Raji (cell line): ENCODE data around the gene DICER1.

ENCODE experiments used
- POLR2A ChIP-seq: IDR thresholded peaks from 2 replicates; pipeline ENCODE4 v1.6.1; 2011; ENCODE audit warnings: low read depth, low read length, control low read depth; ENCODE audit not compliant: insufficient read depth

The DICER1 gene

DNA sequence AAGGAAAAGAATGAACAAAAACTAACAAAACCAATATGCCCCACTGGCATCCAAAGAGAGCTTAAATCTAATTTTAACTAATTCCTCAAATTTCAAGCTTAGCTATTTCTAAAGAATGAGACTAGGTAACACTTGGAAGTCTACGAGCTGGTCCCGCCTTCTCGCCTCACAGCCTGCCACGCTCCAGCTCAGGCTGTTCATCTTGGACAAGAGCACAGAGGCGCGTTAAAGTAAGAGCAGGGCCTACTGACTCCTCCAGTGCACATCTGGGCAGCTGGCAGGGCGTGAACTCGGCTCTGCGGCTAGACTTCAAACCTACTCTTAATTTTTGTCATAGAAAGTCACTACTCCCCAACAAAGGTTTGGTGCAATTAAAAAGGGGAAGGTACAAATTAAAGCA, 64.6 kb downstream of the DICER1 start:
- TF ChIP-seq POLR2A: no peak

GRCh38 chr14:95091581-95091980, 65.7 kb downstream of the DICER1 start:
- no peak for TF ChIP-seq POLR2A

- no peak for TF ChIP-seq POLR2A
Measured at GRCh38 chr14:95088665-95089064, 68.7 kb downstream of the DICER1 start.

DNA sequence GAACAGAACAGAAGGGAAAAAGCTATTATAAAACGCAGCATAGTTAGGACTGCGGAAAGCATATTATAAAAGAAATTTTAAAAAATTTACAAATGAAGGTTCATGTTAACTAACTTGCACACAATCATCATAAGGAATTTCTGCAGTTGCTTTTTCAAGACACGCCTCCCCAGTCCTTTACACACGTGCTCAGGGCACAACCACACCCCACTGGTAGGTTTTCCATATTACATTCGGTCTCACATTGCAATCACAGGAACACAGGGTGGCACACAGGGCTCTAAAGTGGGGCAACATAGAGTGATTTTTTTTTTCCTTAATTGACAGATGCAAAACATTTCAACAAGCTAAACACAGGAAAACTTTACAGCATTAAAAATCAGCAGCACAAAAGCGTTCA, 69.7 kb downstream of the DICER1 start:
- no peak for TF ChIP-seq POLR2A

- no peak for TF ChIP-seq POLR2A
Measured at GRCh38 chr14:95085321-95085720, 72.0 kb downstream of the DICER1 start.

- no peak for TF ChIP-seq POLR2A
Measured at GRCh38 chr14:95078867-95079266, 78.5 kb downstream of the DICER1 start.

GRCh38 chr14:95077345-95077744, 80.0 kb downstream of the DICER1 start:
- TF ChIP-seq POLR2A: no peak

GRCh38 chr14:95075789-95076188, 81.5 kb downstream of the DICER1 start:
- TF ChIP-seq POLR2A: no peak

DNA sequence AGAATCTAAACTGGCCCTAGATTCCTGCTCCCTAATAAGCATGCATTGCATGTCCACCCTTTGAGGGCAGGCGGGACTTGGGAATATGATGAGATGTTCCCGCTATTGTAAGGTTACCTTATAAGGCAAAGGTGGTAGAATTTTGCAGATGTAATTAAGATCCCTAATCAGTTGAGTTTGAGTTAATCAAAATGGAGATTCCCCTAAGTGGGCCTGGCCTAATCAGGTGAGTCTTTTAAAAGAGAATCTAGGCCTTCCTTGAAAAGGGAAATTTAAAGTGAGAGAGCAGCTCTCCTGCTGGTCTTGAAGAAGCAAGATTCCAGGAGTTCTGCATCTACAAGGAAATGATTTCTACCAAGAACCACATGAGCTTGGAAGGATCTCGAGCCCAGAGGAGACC, 83.4 kb downstream of the DICER1 start:
- TF ChIP-seq POLR2A: no peak

DNA sequence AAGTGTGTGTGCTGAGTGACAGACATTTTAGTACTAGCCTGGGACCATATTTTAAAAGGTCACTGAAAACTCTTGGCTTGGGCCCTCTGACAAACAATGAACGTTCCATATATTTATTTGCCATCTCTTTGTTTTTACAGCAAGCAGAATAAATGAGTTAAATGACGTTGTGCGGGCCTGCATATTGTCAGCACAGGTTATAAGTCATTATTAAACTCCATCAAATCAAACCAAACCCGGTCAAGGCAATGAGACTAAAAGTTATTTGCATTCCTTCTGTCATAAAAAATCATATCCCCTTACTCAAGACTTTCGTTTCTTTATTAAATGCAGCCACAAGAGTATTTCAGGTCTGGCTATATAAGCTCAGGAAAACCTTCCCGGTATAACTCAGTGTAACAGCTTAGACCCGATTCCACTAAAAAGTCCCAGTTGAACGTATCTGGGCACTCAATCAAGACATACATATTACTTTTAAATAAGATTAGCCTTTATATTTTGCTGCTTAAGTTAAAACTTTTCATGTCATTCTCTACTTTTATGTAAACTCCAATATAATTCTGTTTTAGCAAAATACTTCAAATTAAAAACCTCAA, 84.9 kb downstream of the DICER1 start:
- TF ChIP-seq POLR2A: no peak

- TF ChIP-seq POLR2A: no peak
Measured at GRCh38 chr14:95071649-95072280, 85.6 kb downstream of the DICER1 start.

DNA sequence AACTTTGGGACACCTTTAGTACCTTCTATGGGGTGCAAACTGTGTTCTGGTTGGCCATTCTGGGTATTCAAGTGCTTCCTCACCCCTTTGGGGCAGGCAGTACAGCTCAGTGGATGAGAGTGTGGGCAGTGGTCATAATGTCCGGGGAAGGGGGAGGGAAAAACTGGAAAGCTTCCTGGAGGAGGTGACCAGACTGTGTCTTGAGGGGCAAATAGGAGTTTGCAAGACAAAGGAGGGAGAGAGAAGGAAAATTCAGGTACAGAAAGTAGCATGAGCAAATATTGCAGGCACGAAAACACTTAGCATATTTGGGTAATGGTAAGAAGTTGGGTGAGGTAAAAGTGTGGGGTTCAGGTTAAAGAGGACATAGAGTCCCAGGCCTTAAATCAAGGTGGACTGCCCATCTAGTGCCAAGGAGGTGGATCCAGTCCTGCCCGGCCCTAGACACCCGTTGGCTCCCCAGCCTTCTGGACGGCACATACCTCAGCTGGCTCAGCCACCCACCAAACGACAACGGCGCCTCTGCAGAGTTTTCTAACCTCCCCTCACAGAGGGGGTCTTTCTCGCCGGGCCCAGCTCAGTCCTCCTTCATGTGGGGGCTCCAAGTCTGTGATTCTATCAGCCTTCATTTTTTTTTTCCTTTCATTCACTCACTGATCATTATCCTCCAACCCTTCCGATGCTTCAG, 86.4 kb downstream of the DICER1 start:
- TF ChIP-seq POLR2A: no peak

DNA sequence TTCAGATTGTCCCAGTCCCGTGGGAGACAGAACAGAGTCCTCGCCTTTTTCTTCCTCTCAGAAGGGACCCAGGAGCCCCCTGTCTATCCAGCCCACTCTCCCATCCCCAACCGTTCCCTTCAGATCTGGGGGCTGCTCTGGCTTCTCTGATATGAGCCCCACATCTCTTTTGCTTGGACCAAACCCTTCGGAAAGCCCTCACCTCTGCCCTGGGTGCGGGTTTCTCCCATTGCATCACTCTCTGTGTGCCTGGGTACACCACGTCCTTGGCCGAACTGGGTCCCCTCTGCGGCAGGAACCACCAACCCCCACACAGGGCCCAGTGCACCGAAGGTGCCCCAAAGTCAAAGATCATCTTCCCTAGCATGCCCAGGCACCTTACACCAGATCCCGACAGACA, 87.8 kb downstream of the DICER1 start:
- no peak for TF ChIP-seq POLR2A

- no peak for TF ChIP-seq POLR2A
Measured at GRCh38 chr14:95069018-95069417, 88.3 kb downstream of the DICER1 start.

- TF ChIP-seq POLR2A: no peak
Measured at GRCh38 chr14:95068521-95068920, 88.8 kb downstream of the DICER1 start.

DNA sequence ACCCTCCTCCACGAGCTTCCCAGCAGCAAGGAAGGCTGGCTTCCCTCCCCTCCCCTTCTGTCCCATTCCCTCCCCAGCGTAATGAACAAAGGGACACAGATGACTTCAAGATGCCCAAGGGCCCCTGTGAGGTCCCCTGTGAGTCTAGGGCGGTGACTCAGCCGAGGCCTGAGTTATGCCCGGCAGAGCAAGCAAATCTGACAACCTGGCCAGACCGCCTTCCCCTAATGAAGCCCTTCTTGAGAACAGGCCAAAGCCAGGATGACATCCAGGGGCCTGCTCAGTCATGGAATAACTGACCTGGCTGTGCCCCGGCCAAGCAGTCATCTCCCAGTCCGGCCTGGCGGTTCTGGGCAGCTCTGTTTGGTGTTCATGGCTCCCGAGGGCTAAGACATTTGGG, 89.2 kb downstream of the DICER1 start:
- no peak for TF ChIP-seq POLR2A
